GM12892 (cell line): ENCODE measurements around the gene PRKD2.

Source experiments
- POLR2A ChIP-seq: IDR thresholded peaks from 2 replicates; pipeline ENCODE4 v1.6.1; 2011; ENCODE audit warnings: low read depth, low read length, control low read depth
- POLR2AphosphoS5 ChIP-seq: IDR thresholded peaks from 2 replicates; pipeline ENCODE4 v1.6.1; 2011; ENCODE audit warnings: low read depth, low read length, control low read depth
- TAF1 ChIP-seq: IDR thresholded peaks from 2 replicates; pipeline ENCODE4 v1.6.1; 2011; ENCODE audit warnings: low read depth, mild to moderate bottlenecking, control low read depth, low read length, borderline replicate concordance

DNA sequence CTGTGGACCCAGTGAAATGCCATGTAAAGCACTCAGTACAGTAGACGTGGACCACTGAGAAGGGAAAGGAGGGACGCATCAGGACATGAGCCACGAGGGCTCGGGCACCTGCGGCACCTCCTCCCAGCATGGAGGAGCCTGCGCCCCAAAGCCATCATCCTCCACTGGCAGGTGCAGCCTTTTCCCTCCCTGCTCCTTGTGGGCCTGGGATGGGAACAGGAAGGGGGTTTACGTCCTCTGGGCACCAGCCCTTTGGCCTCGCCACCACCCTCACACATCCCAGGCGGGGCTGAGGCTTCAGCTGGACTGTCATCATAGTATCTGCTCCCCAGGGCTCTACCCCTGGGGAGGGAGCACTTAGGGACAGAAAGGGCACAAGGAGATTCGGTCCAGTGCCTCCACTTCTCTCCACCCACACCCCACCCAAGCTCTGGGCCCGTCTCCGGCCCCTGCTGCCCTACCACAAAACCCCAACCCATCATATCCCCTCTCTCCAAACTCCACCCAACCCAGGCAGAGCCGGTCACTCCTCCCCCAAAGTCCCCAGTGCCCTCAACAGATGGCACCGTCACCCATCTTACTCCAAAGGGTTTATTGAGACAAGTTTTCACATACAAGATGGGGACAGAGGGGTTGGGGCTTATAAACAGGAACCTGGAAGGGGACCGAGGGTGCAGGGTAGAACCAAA is 2.2 kb upstream of the PRKD2 start:
- no peak; the same call in 1 of the 2 replicates for TF ChIP-seq POLR2A
- no peak; the same call in 1 of the 2 replicates for TF ChIP-seq POLR2AphosphoS5
- TF ChIP-seq TAF1: no peak
